SK-N-SH (cell line): ENCODE results near the gene DGCR2. TPM values are rescaled to one million over a fixed set of nuclear protein-coding genes. Genes with fewer than 3 reads are reported as not detected.

Experiments used
- CTCF ChIA-PET: fragments of 300-600, 350-600 bp; formaldehyde crosslinking; extraction: SDS; loops from one replicate; lab custom pipeline; 2021; lab: Yijun Ruan, JAX
- POLR2A ChIA-PET: fragments of 350-600 bp; sonication (Branson Sonifier 250); formaldehyde crosslinking; extraction: SDS; loops from one replicate; lab custom pipeline; 2020; ENCODE audit warnings: antibody characterized with exemption, inconsistent platforms; lab: Yijun Ruan, JAX
- DNase-seq: peaks from one replicate; pipeline ENCODE4 v3.0.0; 2012
- H2AFZ ChIP-seq: fragments of 200-600 bp; sonication (generic); 2 replicates; pipeline ENCODE4 v1.8.1; 2016; ENCODE audit warnings: antibody characterized with exemption, mild to moderate bottlenecking, low read depth
- H3F3A ChIP-seq: fragments of 200-600 bp; sonication (generic); replicated peaks from 2 replicates; pipeline ENCODE3; 2016; ENCODE audit warnings: antibody characterized with exemption, mild to moderate bottlenecking; ENCODE audit not compliant: insufficient read depth
- H3K27ac ChIP-seq, 2 experiments: fragments of 200-500 bp in 1 of 2; fragments of 200-600 bp in 1 of 2; sonication (Bioruptor generic) in 1 of 2; sonication (generic), shearing (Covaris generic) in 1 of 2; 2 replicates each; pipeline versions ENCODE4 v1.5.1 to v1.6.1; 2014 to 2016; ENCODE audit warnings: low read depth in 2 of 2, inconsistent platforms in 1 of 2, low read length in 1 of 2, mild to moderate bottlenecking in 1 of 2, mixed read lengths in 1 of 2
- H3K27me3 ChIP-seq: fragments of 200-600 bp; sonication (generic), shearing (Covaris generic); 2 replicates; pipeline ENCODE4 v1.6.1; 2016; ENCODE audit warnings: mixed run types; ENCODE audit not compliant: insufficient read depth
- H3K36me3 ChIP-seq, 2 experiments: fragments of 200-500 bp in 1 of 2; fragments of 200-600 bp in 1 of 2; sonication (Bioruptor generic) in 1 of 2; sonication (generic) in 1 of 2; replicated peaks in 1 of 2; 2 replicates each; pipeline versions ENCODE3 to v1.5.1; 2014 to 2016; ENCODE audit warnings: low read length in 1 of 2, mild to moderate bottlenecking in 1 of 2; ENCODE audit not compliant: insufficient read depth in 2 of 2, control insufficient read depth in 1 of 2
- H3K4me1 ChIP-seq, 2 experiments: fragments of 200-500 bp in 1 of 2; fragments of 200-600 bp in 1 of 2; sonication (Bioruptor generic) in 1 of 2; sonication (generic), shearing (Covaris generic) in 1 of 2; 2 replicates each; pipeline versions ENCODE4 v1.5.1 to v1.6.1; 2014 to 2016; ENCODE audit warnings: low read depth in 1 of 2, low read length in 1 of 2, mixed run types in 1 of 2; ENCODE audit not compliant: insufficient read depth in 2 of 2, control insufficient read depth in 1 of 2
- H3K4me2 ChIP-seq: fragments of 200-600 bp; sonication (generic), shearing (Covaris generic); 2 replicates; pipeline ENCODE4 v1.6.1; 2017; ENCODE audit warnings: mixed run types
- H3K4me3 ChIP-seq, 2 experiments: fragments of 200-500 bp in 1 of 2; fragments of 200-600 bp in 1 of 2; sonication (Bioruptor generic) in 1 of 2; sonication (generic), shearing (Covaris generic) in 1 of 2; 2 replicates each; pipeline versions ENCODE4 v1.5.1 to v1.8.1; 2014 to 2016; ENCODE audit warnings: low read depth in 2 of 2, inconsistent platforms in 1 of 2, low read length in 1 of 2, mild to moderate bottlenecking in 1 of 2, mixed read lengths in 1 of 2, moderate library complexity in 1 of 2
- H3K79me2 ChIP-seq: fragments of 200-600 bp; sonication (generic); 2 replicates; pipeline ENCODE4 v1.8.1; 2017; ENCODE audit warnings: mild to moderate bottlenecking; ENCODE audit not compliant: insufficient read depth
- H3K9ac ChIP-seq: fragments of 200-600 bp; sonication (generic); 2 replicates; pipeline ENCODE4 v1.6.1; 2017; ENCODE audit warnings: mixed run types
- H3K9me2 ChIP-seq: fragments of 200-600 bp; sonication (generic); 2 replicates; pipeline ENCODE4 v1.6.1; 2017; ENCODE audit warnings: mixed run types
- H3K9me3 ChIP-seq: fragments of 200-600 bp; sonication (generic); 2 replicates; pipeline ENCODE4 v1.6.1; 2017; ENCODE audit warnings: mixed run types, mild to moderate bottlenecking, moderate library complexity
- H4K20me1 ChIP-seq: fragments of 200-600 bp; sonication (generic); 2 replicates; pipeline ENCODE4 v1.6.1; 2017; ENCODE audit warnings: mild to moderate bottlenecking, mixed run types; ENCODE audit not compliant: insufficient read depth
- CTCF ChIP-seq: fragments of 200-600 bp; sonication (generic); IDR thresholded peaks from 2 replicates; pipeline ENCODE4 v1.6.1; 2017; ENCODE audit warnings: antibody characterized with exemption, mild to moderate bottlenecking, moderate library complexity
- FOXJ3 ChIP-seq: sonication (generic); formaldehyde crosslinking; IDR thresholded peaks from 2 replicates; pipeline ENCODE4 v1.5.1; 2020; ENCODE audit warnings: mild to moderate bottlenecking, missing genetic modification reagents
- GATA2 ChIP-seq: sonication (generic); formaldehyde crosslinking; IDR thresholded peaks from 2 replicates; pipeline ENCODE4 v1.5.0; 2020; ENCODE audit warnings: mild to moderate bottlenecking, missing genetic modification reagents
- IRF3 ChIP-seq: fragments of 150-350 bp; IDR thresholded peaks from 2 replicates; pipeline ENCODE4 v1.6.1; 2016; ENCODE audit warnings: mild to moderate bottlenecking, low read depth, low read length
- MAX ChIP-seq: IDR thresholded peaks from 2 replicates; pipeline ENCODE4 v1.4.0; 2012; ENCODE audit warnings: low read depth
- MXI1 ChIP-seq: IDR thresholded peaks from 2 replicates; pipeline ENCODE4 v1.6.1; 2012; ENCODE audit warnings: mild to moderate bottlenecking, low read depth, low read length, improper control_type of control experiment
- NFIC ChIP-seq: IDR thresholded peaks from 2 replicates; pipeline ENCODE4 v1.4.0; 2012; ENCODE audit warnings: borderline replicate concordance
- NRF1 ChIP-seq: IDR thresholded peaks from 2 replicates; pipeline ENCODE4 v1.6.1; 2012; ENCODE audit warnings: low read depth, mild to moderate bottlenecking, low read length
- POLR2AphosphoS5 ChIP-seq: IDR thresholded peaks from 2 replicates; pipeline ENCODE4 v1.6.1; 2012; ENCODE audit warnings: low read depth, low read length
- SIN3A ChIP-seq: IDR thresholded peaks from 2 replicates; pipeline ENCODE4 v1.6.1; 2012; ENCODE audit warnings: low read depth, mild to moderate bottlenecking, low read length, moderate library complexity, borderline replicate concordance
- SMC3 ChIP-seq: IDR thresholded peaks from 2 replicates; pipeline ENCODE4 v1.6.1; 2012; ENCODE audit warnings: low read depth, low read length, improper control_type of control experiment
- TAF1 ChIP-seq: IDR thresholded peaks from 2 replicates; pipeline ENCODE4 v1.6.1; 2012; ENCODE audit warnings: low read depth, mild to moderate bottlenecking, low read length, moderate library complexity, borderline replicate concordance
- TCF12 ChIP-seq: IDR thresholded peaks from 2 replicates; pipeline ENCODE4 v1.4.0; 2012
- USF2 ChIP-seq: fragments of 150-350 bp; IDR thresholded peaks from 2 replicates; pipeline ENCODE4 v1.6.1; 2017; ENCODE audit warnings: antibody characterized with exemption, low read length, low read depth, borderline replicate concordance
- YY1 ChIP-seq: IDR thresholded peaks from 2 replicates; pipeline ENCODE4 v1.4.0; 2012; ENCODE audit warnings: low read depth, mild to moderate bottlenecking
- WGBS: methylation state at CpG from one replicate; pipeline ENCODE4 v1.1.6; 2017; ENCODE audit warnings: low lambda C conversion rate; 5-methylcytosine and 5-hydroxymethylcytosine counted together
- polyA plus RNA-seq, 3 experiments: library from polyadenylated mRNA; depleted of rRNA; stranded (reverse); fragments of >200 nt; gene quantifications; 2 replicates each; pipeline ENCODE4 v1.2.3, GENCODE V29; 2012

DGCR2 gene
- polyA plus RNA-seq (2012; rRNA removed): 21.5 and 30.4 TPM in 2 replicates
- polyA plus RNA-seq (2012; cell fraction: cytosol; rRNA removed): 15.1 and 23.8 TPM in 2 replicates
- 30.5 and 30.9 TPM in 2 replicates for polyA plus RNA-seq (2012; cell fraction: nucleus; rRNA removed)

- peak; percentile 100 for DNase-seq
- Histone ChIP-seq H3K27me3 (no peaks in the 10 kb centered on the region), H3K79me2 (peaks cover 49% of the 10 kb centered on the region), H4K20me1 (peaks cover 44% of the 10 kb centered on the region), H2AFZ (peak within 1 kb of the TSS; percentile 98), H3K9ac (peak within 1 kb of the TSS; percentile 90), H3K9me2 (no peaks in the 10 kb centered on the region), H3F3A (no peaks in the 10 kb centered on the region), H3K4me1 (peaks cover 0 to 30% of the 10 kb centered on the region in 2 experiments; a peak in 2 of 4 replicates), H3K9me3 (no peaks in the 10 kb centered on the region), H3K36me3 (peaks cover 0 to 2% of the 10 kb centered on the region in 2 experiments), H3K27ac (peak within 1 kb of the TSS; percentile 68 to 90; a peak in 3 of 4 replicates), H3K4me2 (peak within 1 kb of the TSS; percentile 97), H3K4me3 (peak within 1 kb of the TSS; percentile 90 to 93)
- no peak for TF ChIP-seq IRF3
- TF ChIP-seq YY1: peak; percentile 88
- no peak for TF ChIP-seq SIN3A
- peak; percentile 14; the same call in 1 of the 2 replicates for TF ChIP-seq MAX
- TF ChIP-seq TAF1: peak; percentile 72; the same call in 1 of the 2 replicates
- peak; percentile 68 for TF ChIP-seq POLR2AphosphoS5
- peak; percentile 73 for TF ChIP-seq NRF1
- WGBS: no CpG with 5 or more reads among the region's 67 CpGs
- CTCF ChIA-PET: interaction anchor here (0.9 to 1.3 kb wide), 4 partner anchors 11 to 155 kb away, joined by 3 to 6 read pairs (median 3); no protein-coding TSS in a partner anchor
- POLR2A ChIA-PET: interaction anchor here (0.9 to 1.1 kb wide), 3 partner anchors 12 to 22 kb away, joined by 3 to 5 read pairs (median 3); partner anchors contain the start of gene ESS2
Observed at GRCh38 chr22:19122143-19122751, at the start of gene DGCR2. Gene DGCR2, minus strand, starts transcription at chr22:19122412. Its CDS starts 206 bp downstream, at chr22:19122206.

- Histone ChIP-seq H3K9me3 (no peaks in the 10 kb centered on the region), H3K36me3 (no peaks in the 10 kb centered on the region), H3K4me3 (no peak overlapping the region), H3K9ac (no peak overlapping the region), H3K27me3 (peaks cover 39% of the 10 kb centered on the region), H3K4me1 (peaks cover 20 to 39% of the 10 kb centered on the region in 2 experiments), H3F3A (no peaks in the 10 kb centered on the region), H4K20me1 (peaks cover 9% of the 10 kb centered on the region; the same call in 1 of the 2 replicates), H3K79me2 (peaks cover 34% of the 10 kb centered on the region), H2AFZ (no peak overlapping the region; the same call in 1 of the 2 replicates), H3K4me2 (no peak overlapping the region), H3K27ac (no peak overlapping the region), H3K9me2 (no peaks in the 10 kb centered on the region)
- CTCF ChIA-PET: interaction anchor here (1.3 to 1.8 kb wide), 2 partner anchors 10 to 25 kb away, joined by 3 to 7 read pairs; partner anchors contain the start of gene ESS2
- POLR2A ChIA-PET: no interaction called here
- 75% methylated on average over 2 of the region's 7 CpGs for WGBS
- DNase-seq: no peak
- TF ChIP-seq USF2 (no peak), IRF3 (no peak), NFIC (no peak), POLR2AphosphoS5 (no peak), TCF12 (no peak), SMC3 (no peak), YY1 (no peak), GATA2 (CRISPR knock-in tag) (no peak), CTCF (no peak), MXI1 (no peak), FOXJ3 (CRISPR knock-in tag) (no peak)
Observed at GRCh38 chr22:19169947-19170318, 47.7 kb upstream of the DGCR2 start.
